ENCODE measurements around the gene RAPGEF3.

The RAPGEF3 gene

DNA sequence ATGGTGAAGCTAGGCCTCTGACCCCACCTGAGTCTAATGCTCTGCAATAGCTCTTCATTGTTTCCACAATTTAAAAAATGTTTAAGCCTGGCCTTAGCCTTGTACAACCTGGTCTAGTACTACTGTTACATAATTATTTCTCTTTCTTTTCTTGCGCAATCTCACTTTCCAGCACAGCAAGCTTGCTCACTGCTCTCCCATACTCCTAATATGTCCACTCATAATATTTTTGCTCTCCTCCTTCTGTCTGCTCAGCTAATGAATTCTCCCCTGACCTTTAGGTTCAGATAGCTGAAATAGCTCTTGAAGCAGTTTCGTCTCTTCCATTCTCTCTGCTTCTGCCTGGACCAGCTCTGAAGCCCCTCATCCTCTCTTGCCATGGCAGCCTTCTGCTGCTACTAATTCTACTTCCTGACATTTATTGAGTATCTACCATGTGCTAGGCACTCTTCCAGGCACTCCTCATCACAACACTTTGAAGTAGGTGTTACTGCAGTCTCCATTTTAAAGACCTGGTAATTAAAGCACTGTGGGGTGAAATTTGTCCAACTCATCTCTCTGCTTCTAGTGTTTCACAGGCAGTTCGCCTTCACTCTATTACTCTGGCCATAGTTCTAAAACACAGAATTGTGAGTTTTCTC lies 11.5 kb upstream of the RAPGEF3 start:
- Histone ChIP-seq H3K4me1 (ENCODE audit: control insufficient read depth, insufficient read depth, low read length) (no peaks in the 10 kb centered on the region; the same call in 1 of the 2 replicates), H3K27ac (ENCODE audit: extremely low read depth, low read depth, low read length) (no peak overlapping the region; the same call in 1 of the 2 replicates), H3K36me3 (ENCODE audit: control insufficient read depth in 2 of 2, insufficient read depth in 1 of 2, low read length in 2 of 2) (no peaks in the 10 kb centered on the region), H3K9me3 (ENCODE audit: control insufficient read depth, insufficient read depth, low read depth, low read length) (no peaks in the 10 kb centered on the region), H3K4me3 (ENCODE audit: low read depth, low read length) (no peak overlapping the region)
- ChIA-PET POLR2A (interaction anchor here (1.5 kb wide), 1 partner anchor 9 kb away, joined by 6 read pairs; no protein-coding TSS in a partner anchor), CTCF (interaction anchor here (0.5 to 19.6 kb wide), 10 partner anchors 9 to 737 kb away, joined by 3 to 784 read pairs (median 23); partner anchors contain the start of gene RAPGEF3)
- TF ChIP-seq ZNF600 (tag by site-specific recombination; IDR thresholded peaks at IDR 0.05): peak; percentile 73
- no peak for TF ChIP-seq ATF2 (tag by site-specific recombination; IDR thresholded peaks at IDR 0.05; ENCODE audit: low read depth)
- TF ChIP-seq SP7 (tag by site-specific recombination; IDR thresholded peaks at IDR 0.05): peak; percentile 54
- peak; percentile 56 for TF ChIP-seq ZBTB17 (tag by site-specific recombination; IDR thresholded peaks at IDR 0.05)
- TF ChIP-seq PRDM4 (tag by site-specific recombination; IDR thresholded peaks at IDR 0.05): peak; percentile 16; the same call in 1 of the 2 replicates
- TF ChIP-seq, protein P1, sequence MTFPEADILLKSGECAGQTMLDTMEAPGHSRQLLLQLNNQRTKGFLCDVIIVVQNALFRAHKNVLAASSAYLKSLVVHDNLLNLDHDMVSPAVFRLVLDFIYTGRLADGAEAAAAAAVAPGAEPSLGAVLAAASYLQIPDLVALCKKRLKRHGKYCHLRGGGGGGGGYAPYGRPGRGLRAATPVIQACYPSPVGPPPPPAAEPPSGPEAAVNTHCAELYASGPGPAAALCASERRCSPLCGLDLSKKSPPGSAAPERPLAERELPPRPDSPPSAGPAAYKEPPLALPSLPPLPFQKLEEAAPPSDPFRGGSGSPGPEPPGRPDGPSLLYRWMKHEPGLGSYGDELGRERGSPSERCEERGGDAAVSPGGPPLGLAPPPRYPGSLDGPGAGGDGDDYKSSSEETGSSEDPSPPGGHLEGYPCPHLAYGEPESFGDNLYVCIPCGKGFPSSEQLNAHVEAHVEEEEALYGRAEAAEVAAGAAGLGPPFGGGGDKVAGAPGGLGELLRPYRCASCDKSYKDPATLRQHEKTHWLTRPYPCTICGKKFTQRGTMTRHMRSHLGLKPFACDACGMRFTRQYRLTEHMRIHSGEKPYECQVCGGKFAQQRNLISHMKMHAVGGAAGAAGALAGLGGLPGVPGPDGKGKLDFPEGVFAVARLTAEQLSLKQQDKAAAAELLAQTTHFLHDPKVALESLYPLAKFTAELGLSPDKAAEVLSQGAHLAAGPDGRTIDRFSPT (tag by site-specific recombination; IDR thresholded peaks at IDR 0.05): no peak
- TF ChIP-seq ZNF18 (tag by site-specific recombination; IDR thresholded peaks at IDR 0.05): no peak
- no peak for TF ChIP-seq ZNF610 (tag by site-specific recombination; IDR thresholded peaks at IDR 0.05; ENCODE audit: borderline replicate concordance)
- no peak for TF ChIP-seq WT1 (tag by site-specific recombination; IDR thresholded peaks at IDR 0.05)
- no peak for TF ChIP-seq BCL11A (tag by site-specific recombination; IDR thresholded peaks at IDR 0.05; ENCODE audit: low read depth)
- TF ChIP-seq ZEB2 (tag by site-specific recombination; IDR thresholded peaks at IDR 0.05): no peak; the same call in 1 of the 2 replicates
- no peak for TF ChIP-seq ZNF184 (tag by site-specific recombination; IDR thresholded peaks at IDR 0.05)
- no peak for TF ChIP-seq ZFP41 (tag by site-specific recombination; IDR thresholded peaks at IDR 0.05; ENCODE audit: borderline replicate concordance)
- no peak for TF ChIP-seq ZNF112 (tag by site-specific recombination; IDR thresholded peaks at IDR 0.05)
- TF ChIP-seq PRDM1 (tag by site-specific recombination; IDR thresholded peaks at IDR 0.05): peak; percentile 71; the same call in 1 of the 2 replicates
- no peak for TF ChIP-seq ZNF555 (tag by site-specific recombination; conservative IDR thresholded peaks at IDR 0.05)
- TF ChIP-seq, protein P2, sequence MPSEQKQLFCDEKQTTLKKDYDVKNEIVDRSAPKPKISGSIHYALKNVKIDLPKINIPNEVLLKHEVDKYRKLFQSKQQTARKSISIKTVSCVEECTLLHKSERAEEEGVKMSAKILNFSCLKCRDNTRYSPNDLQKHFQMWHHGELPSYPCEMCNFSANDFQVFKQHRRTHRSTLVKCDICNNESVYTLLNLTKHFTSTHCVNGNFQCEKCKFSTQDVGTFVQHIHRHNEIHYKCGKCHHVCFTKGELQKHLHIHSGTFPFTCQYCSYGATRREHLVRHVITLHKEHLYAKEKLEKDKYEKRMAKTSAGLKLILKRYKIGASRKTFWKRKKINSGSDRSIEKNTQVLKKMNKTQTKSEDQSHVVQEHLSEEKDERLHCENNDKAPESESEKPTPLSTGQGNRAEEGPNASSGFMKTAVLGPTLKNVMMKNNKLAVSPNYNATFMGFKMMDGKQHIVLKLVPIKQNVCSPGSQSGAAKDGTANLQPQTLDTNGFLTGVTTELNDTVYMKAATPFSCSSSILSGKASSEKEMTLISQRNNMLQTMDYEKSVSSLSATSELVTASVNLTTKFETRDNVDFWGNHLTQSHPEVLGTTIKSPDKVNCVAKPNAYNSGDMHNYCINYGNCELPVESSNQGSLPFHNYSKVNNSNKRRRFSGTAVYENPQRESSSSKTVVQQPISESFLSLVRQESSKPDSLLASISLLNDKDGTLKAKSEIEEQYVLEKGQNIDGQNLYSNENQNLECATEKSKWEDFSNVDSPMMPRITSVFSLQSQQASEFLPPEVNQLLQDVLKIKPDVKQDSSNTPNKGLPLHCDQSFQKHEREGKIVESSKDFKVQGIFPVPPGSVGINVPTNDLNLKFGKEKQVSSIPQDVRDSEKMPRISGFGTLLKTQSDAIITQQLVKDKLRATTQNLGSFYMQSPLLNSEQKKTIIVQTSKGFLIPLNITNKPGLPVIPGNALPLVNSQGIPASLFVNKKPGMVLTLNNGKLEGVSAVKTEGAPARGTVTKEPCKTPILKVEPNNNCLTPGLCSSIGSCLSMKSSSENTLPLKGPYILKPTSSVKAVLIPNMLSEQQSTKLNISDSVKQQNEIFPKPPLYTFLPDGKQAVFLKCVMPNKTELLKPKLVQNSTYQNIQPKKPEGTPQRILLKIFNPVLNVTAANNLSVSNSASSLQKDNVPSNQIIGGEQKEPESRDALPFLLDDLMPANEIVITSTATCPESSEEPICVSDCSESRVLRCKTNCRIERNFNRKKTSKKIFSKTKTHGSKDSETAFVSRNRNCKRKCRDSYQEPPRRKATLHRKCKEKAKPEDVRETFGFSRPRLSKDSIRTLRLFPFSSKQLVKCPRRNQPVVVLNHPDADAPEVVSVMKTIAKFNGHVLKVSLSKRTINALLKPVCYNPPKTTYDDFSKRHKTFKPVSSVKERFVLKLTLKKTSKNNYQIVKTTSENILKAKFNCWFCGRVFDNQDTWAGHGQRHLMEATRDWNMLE (tag by site-specific recombination; conservative IDR thresholded peaks at IDR 0.05; ENCODE audit: low read depth): 0 out of 2 replicates have a peak, but pooled peaks have one; percentile 15
- TF ChIP-seq ZSCAN18 (tag by site-specific recombination; IDR thresholded peaks at IDR 0.05): no peak
- TF ChIP-seq ZNF585B (tag by site-specific recombination; IDR thresholded peaks at IDR 0.05): no peak
- TF ChIP-seq ZNF138 (tag by site-specific recombination; IDR thresholded peaks at IDR 0.05; ENCODE audit: borderline replicate concordance): no peak
- TF ChIP-seq ZNF664 (tag by site-specific recombination; IDR thresholded peaks at IDR 0.05): peak; percentile 12; the same call in 1 of the 2 replicates
- TF ChIP-seq GFI1B (tag by site-specific recombination; IDR thresholded peaks at IDR 0.05): no peak
- no peak for TF ChIP-seq ZNF785 (tag by site-specific recombination; IDR thresholded peaks at IDR 0.05)
